Endometrial microvascular endothelial cells (primary cell): Measurements from ENCODE around the gene PTBP1. TPM values are rescaled to one million over a fixed set of nuclear protein-coding genes. Genes with fewer than 3 reads are reported as not detected.

Source experiments
- in situ Hi-C: cut with HindIII; loops from 2 replicates; pipeline ENCODE4 v1.10.0; 2017; ENCODE audit warnings: low sequenced_read_pairs, low pct_unique_long_range_greater_than_20kb; ENCODE audit errors: inconsistent ontology term
- total RNA-seq: library from RNA; depleted of rRNA; stranded (reverse); fragments of >200 nt; gene quantifications from one replicate; pipeline ENCODE4 v1.2.3, GENCODE V29; 2015; ENCODE audit errors: inconsistent ontology term

Gene PTBP1
- total RNA-seq, result 307 TPM

GRCh38 chr19:796692-797527, at the start of gene PTBP1:
PTBP1 (plus strand) TSS chr19:797452; CDS start chr19:797498, 46 bp downstream.
- in situ Hi-C loops, result no loop called here

GRCh38 chr19:748274-748598, 49.0 kb upstream of the PTBP1 start:
- in situ Hi-C loops, result no loop called here

- in situ Hi-C loops, result no loop called here
Observed at GRCh38 chr19:749811-750210, 47.4 kb upstream of the PTBP1 start.

- in situ Hi-C loops, result no loop called here
Observed at GRCh38 chr19:750640-751423, 46.4 kb upstream of the PTBP1 start, which contains the start of gene MISP. MISP (plus strand) TSS chr19:751112; CDS start chr19:756947, 5,835 bp downstream.

GRCh38 chr19:751501-752341, 45.5 kb upstream of the PTBP1 start:
- in situ Hi-C loops, result no loop called here

GRCh38 chr19:752652-753517, 44.4 kb upstream of the PTBP1 start:
- in situ Hi-C loops, result no loop called here

- in situ Hi-C loops, result no loop called here
Observed at GRCh38 chr19:754530-754929, 42.7 kb upstream of the PTBP1 start.

- in situ Hi-C loops, result no loop called here
Observed at GRCh38 chr19:755063-755462, 42.2 kb upstream of the PTBP1 start.

GRCh38 chr19:756236-756635, 41.0 kb upstream of the PTBP1 start:
- in situ Hi-C loops, result no loop called here

GRCh38 chr19:756821-757688, 40.2 kb upstream of the PTBP1 start:
- in situ Hi-C loops, result no loop called here

- in situ Hi-C loops, result no loop called here
Observed at GRCh38 chr19:757811-758668, 39.2 kb upstream of the PTBP1 start.

- in situ Hi-C loops, result no loop called here
Observed at GRCh38 chr19:763181-763580, 34.1 kb upstream of the PTBP1 start.

- in situ Hi-C loops, result no loop called here
Observed at GRCh38 chr19:763869-764268, 33.4 kb upstream of the PTBP1 start.

GRCh38 chr19:764301-764700, 33.0 kb upstream of the PTBP1 start:
- in situ Hi-C loops, result no loop called here

GRCh38 chr19:765179-765738, 32.0 kb upstream of the PTBP1 start:
- in situ Hi-C loops, result no loop called here

- in situ Hi-C loops, result no loop called here
Observed at GRCh38 chr19:768424-768823, 28.8 kb upstream of the PTBP1 start.
